Prostate gland (tissue), 2 donors: ENCODE measurements around the gene SLC45A2. TPM values are rescaled to one million over a fixed set of nuclear protein-coding genes. Genes with fewer than 3 reads are reported as not detected.

Experiments used
- DNase-seq: peaks from one replicate; pipeline ENCODE4 v3.0.0-alpha.2; 2019; ENCODE audit warnings: low spot score
- H3K27ac ChIP-seq, 2 donors: fragments of 200-600 bp; sonication (generic); 2 replicates each; pipeline ENCODE4 v1.5.1; 2017 to 2019
- H3K27me3 ChIP-seq: fragments of 200-600 bp; sonication (generic); replicated peaks from 2 replicates; pipeline ENCODE4 v1.5.1; 2019; ENCODE audit not compliant: insufficient read depth
- H3K36me3 ChIP-seq, 2 donors: fragments of 200-600 bp; sonication (generic); 1 replicate in 1 of 2; 2 replicates in 1 of 2; pipeline versions ENCODE4 v1.5.1 to v1.8.1; 2017 to 2019
- H3K4me1 ChIP-seq: fragments of 200-600 bp; sonication (generic); replicated peaks from 2 replicates; pipeline ENCODE4 v1.5.1; 2019
- H3K4me3 ChIP-seq, 2 donors: fragments of 200-600 bp; sonication (generic); 2 replicates each; pipeline ENCODE4 v1.5.1; 2017 to 2019
- H3K9me3 ChIP-seq: fragments of 200-600 bp; sonication (generic); 2 replicates; pipeline ENCODE4 v1.5.1; 2017
- POLR2A ChIP-seq: fragments of 450-650 bp; IDR thresholded peaks from one replicate; pipeline ENCODE4 v1.6.1; 2016; ENCODE audit warnings: antibody characterized with exemption, mild to moderate bottlenecking
- POLR2AphosphoS5 ChIP-seq: sonication (generic); formaldehyde crosslinking; IDR thresholded peaks from one replicate; pipeline ENCODE4 v1.6.1; 2017; ENCODE audit warnings: antibody characterized with exemption
- WGBS: methylation state at CpG from one replicate; pipeline ENCODE4 v1.1.5; 2018; 5-methylcytosine and 5-hydroxymethylcytosine counted together
- intact Hi-C: fragments of 100-400 bp; cut with DNase I; formaldehyde crosslinking; loops from one replicate; pipeline ENCODE4 v1.14.2; 2022
- total RNA-seq, 2 donors: library from RNA; depleted of rRNA; stranded (reverse); fragments of >200 nt; gene quantifications; one replicate each; pipeline ENCODE4 v1.1.0, GENCODE V29; 2016
- TF ChIP-seq, protein P1 (sequence below), 4 experiments: fragments of 200-600 bp in 2 of 4; fragments of 450-650 bp in 2 of 4; sonication (generic) in 2 of 4; IDR thresholded peaks; 1 replicate in 3 of 4; 2 replicates in 1 of 4; pipeline ENCODE4 v1.5.1; 2016 to 2019; ENCODE audit warnings: antibody characterized with exemption in 4 of 4, mild to moderate bottlenecking in 2 of 4, moderate library complexity in 2 of 4

The SLC45A2 gene
- total RNA-seq, 2 donors from 2014 or later = 0.09 TPM; not detected in 1

DNA sequence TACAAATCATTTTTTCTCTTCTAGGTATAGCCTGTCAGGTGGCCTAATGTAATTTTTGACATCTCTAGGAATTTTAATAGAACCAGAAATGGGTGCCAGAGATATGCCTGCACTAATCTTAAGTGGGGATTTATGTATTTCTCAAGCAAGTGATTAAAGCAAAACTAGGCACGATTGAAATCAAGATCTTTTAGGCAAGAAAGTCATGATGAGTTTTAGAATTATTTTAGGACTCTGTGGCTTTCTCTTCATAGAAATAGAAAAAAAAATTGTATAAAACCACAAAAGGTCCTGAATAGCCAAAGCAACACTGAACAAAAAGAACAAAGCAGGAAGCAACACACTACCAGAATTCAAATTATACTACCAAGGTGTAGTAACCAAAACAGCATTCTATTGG, 24.3 kb upstream of the SLC45A2 start:
- Histone ChIP-seq H3K27ac (peak overlapping the region; percentile 86 to 87), H3K36me3 (no peaks in the 10 kb centered on the region), H3K27me3 (no peaks in the 10 kb centered on the region), H3K4me1 (no peaks in the 10 kb centered on the region), H3K4me3 (peak overlapping the region; percentile 68 to 69), H3K9me3 (no peaks in the 10 kb centered on the region)
- intact Hi-C loops = loop anchor here (10.0 kb wide), 1 partner anchor 564 kb away; the partner anchor contains the start of gene TARS1
- no peak for DNase-seq
- WGBS = 10% methylated on average over 1 of the region's 1 CpG
- TF ChIP-seq, protein P1, sequence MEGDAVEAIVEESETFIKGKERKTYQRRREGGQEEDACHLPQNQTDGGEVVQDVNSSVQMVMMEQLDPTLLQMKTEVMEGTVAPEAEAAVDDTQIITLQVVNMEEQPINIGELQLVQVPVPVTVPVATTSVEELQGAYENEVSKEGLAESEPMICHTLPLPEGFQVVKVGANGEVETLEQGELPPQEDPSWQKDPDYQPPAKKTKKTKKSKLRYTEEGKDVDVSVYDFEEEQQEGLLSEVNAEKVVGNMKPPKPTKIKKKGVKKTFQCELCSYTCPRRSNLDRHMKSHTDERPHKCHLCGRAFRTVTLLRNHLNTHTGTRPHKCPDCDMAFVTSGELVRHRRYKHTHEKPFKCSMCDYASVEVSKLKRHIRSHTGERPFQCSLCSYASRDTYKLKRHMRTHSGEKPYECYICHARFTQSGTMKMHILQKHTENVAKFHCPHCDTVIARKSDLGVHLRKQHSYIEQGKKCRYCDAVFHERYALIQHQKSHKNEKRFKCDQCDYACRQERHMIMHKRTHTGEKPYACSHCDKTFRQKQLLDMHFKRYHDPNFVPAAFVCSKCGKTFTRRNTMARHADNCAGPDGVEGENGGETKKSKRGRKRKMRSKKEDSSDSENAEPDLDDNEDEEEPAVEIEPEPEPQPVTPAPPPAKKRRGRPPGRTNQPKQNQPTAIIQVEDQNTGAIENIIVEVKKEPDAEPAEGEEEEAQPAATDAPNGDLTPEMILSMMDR (IDR thresholded peaks at IDR 0.05) = no peak
- TF ChIP-seq POLR2AphosphoS5 = no peak
- no peak for TF ChIP-seq POLR2A

DNA sequence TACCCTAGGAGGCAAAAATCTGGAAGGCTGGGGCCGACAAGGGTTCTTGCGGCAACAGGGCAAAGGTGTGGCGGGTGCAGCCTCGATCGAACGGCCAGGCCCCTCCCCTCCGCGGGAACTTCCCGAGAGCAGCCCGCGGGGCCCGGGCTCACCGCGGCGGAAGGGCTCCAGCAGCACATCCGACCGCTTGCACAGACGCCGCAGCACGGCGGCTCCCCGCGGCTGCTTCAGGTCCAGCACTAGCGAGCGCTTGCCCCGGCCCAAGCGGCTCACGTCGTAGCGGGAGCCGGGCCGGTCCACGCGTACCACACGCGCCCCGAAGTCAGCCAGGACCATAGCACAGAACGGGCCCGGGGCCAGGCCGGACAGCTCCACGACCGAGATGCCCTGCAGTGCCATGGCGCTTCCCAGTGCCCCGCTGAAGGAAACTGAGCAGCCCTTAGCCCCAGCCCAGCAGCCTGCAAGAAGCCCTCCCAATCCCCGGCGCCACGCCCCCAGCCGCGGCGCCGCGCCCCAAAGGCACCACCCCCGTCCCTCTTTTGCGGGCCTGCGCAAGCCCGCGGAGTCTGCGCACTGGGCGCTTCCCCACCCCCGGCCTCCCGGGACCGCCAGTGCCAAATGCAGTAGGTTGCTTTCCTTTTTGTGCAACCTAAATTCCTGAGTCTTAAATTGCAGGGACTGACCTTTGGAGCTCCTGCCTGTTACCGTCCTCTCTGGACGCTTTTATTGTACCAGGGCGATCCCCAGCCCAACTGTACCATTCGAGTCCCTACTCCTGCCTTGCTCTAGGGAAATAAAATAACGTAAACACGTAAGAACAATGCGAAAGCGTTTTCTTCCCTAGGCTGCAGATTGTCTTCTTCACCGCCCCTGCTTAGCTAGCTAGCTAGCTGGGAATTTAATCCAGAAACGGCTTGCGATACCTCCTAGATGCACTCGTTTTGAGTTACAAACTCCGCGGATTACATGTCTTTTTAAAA, 23.4 kb upstream of the SLC45A2 start, which contains the start of gene AMACR:
AMACR (minus strand) TSS at position 430 of the 980 bp plus-strand sequence; CDS start at position 399, 31 bp downstream.
- intact Hi-C loops = loop anchor here (10.0 kb wide), 1 partner anchor 563 kb away; the partner anchor contains the start of gene TARS1
- peak within 1 kb of the TSS; percentile 86 to 87 for H3K27ac ChIP-seq
- peak; percentile 87 for DNase-seq
- no peaks in the 10 kb centered on the region for H3K36me3 ChIP-seq
- H3K27me3 ChIP-seq = no peaks in the 10 kb centered on the region
- H3K4me1 ChIP-seq = no peaks in the 10 kb centered on the region
- no peaks in the 10 kb centered on the region for H3K9me3 ChIP-seq
- TF ChIP-seq POLR2AphosphoS5 = peak; percentile 88
- TF ChIP-seq POLR2A = no peak
- WGBS = under 1% methylated on average over 58 of the region's 76 CpGs
- H3K4me3 ChIP-seq = peak within 1 kb of the TSS; percentile 68 to 69

DNA sequence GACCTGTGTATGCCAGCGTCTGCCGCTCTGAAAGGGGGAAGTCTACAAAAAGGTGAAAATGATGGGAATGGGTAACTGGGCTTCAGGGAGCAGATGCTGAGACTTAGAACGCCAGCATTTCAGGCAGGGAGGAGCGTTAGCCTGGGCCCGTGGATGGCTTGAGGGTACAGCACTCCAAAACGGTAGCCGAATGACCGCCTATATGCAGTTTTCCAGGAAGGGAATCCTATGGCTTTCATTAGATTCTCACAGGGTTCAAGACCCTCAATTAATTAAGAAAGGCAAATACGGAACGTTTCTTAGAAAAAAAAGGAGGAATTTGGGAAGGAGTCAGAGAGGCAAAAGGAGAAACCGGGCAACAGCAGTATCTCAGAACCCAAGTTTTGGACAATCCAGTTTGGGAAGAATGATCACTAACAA, 22.7 kb upstream of the SLC45A2 start:
- WGBS = 3% methylated on average over 11 of the region's 11 CpGs
- peak overlapping the region; percentile 86 to 87 for H3K27ac ChIP-seq
- H3K4me3 ChIP-seq = peak overlapping the region; percentile 68 to 69
- DNase-seq = no peak
- no peaks in the 10 kb centered on the region for H3K9me3 ChIP-seq
- TF ChIP-seq, protein P1 (IDR thresholded peaks at IDR 0.05) = no peak
- no peak for TF ChIP-seq POLR2A
- no peak for TF ChIP-seq POLR2AphosphoS5
- no peaks in the 10 kb centered on the region for H3K36me3 ChIP-seq
- no peaks in the 10 kb centered on the region for H3K27me3 ChIP-seq
- no peaks in the 10 kb centered on the region for H3K4me1 ChIP-seq
- intact Hi-C loops = loop anchor here (10.0 kb wide), 1 partner anchor 562 kb away; the partner anchor contains the start of gene TARS1

DNA sequence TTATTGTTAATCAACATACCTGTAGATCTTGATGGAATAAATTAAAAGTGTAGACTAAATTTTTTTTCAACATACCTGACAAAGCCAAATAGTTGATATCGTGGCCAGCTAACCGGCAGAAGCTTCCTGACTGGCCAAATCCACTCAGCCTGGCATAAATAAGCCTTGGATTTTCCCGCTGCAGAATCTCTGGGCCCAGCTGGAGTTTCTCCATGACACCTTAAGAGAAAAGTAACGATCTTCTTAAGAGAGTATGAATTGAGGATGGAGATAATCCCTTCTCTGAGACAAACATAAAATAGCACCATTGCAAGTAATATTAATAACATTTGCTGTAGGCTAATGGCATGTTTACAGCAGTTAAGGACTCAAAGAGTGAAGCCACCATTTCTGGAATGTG, 21.2 kb upstream of the SLC45A2 start:
- no peaks in the 10 kb centered on the region for H3K4me1 ChIP-seq
- no peaks in the 10 kb centered on the region for H3K9me3 ChIP-seq
- H3K36me3 ChIP-seq = no peaks in the 10 kb centered on the region
- TF ChIP-seq POLR2AphosphoS5 = no peak
- TF ChIP-seq, protein P1 (IDR thresholded peaks at IDR 0.05) = no peak
- TF ChIP-seq POLR2A = no peak
- H3K27ac ChIP-seq = no peak overlapping the region
- WGBS = 73% methylated on average over 4 of the region's 4 CpGs
- DNase-seq = no peak
- intact Hi-C loops = loop anchor here (10.0 kb wide), 1 partner anchor 561 kb away; the partner anchor contains the start of gene TARS1
- H3K4me3 ChIP-seq = no peak overlapping the region
- H3K27me3 ChIP-seq = no peaks in the 10 kb centered on the region

DNA sequence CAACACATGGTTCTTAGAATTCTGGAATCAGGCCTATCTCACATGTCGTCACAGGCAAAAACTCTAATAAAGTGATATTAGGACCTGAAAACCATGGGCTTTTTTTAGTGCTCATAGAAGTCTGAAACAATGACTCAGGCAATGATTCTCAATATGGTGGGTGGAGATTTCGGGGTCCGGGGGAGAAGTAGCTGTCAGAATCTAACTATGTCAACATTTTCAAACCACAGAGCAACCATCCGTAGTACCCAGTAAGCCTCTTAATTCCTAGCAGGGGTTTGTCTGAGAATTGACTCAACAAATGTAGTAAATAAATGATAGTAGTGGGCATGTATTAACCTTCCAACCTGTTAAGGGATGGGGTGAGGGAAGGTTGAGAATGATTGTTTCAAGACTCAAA, 20.7 kb upstream of the SLC45A2 start:
- DNase-seq = no peak
- H3K27ac ChIP-seq = no peak overlapping the region
- intact Hi-C loops = loop anchor here (10.0 kb wide), 1 partner anchor 560 kb away; the partner anchor contains the start of gene TARS1
- H3K4me3 ChIP-seq = no peak overlapping the region
- WGBS = 86% methylated on average over 4 of the region's 4 CpGs
- TF ChIP-seq POLR2A = no peak
- TF ChIP-seq POLR2AphosphoS5 = no peak
- TF ChIP-seq, protein P1 (IDR thresholded peaks at IDR 0.05) = no peak
- no peaks in the 10 kb centered on the region for H3K9me3 ChIP-seq
- H3K4me1 ChIP-seq = no peaks in the 10 kb centered on the region
- no peaks in the 10 kb centered on the region for H3K36me3 ChIP-seq
- H3K27me3 ChIP-seq = no peaks in the 10 kb centered on the region
